ENCODE data around the gene FAM216B. TPM values are rescaled to one million over a fixed set of nuclear protein-coding genes. Genes with fewer than 3 reads are reported as not detected.

Gene FAM216B
- polyA plus RNA-seq, 3 donors = not detected

- H3K27ac ChIP-seq (ENCODE audit: low read depth in 1 of 2, low read length in 2 of 2) = no peak overlapping the region
- Mint-ChIP-seq H3K4me3 (no peak overlapping the region), H3K27ac (no peak overlapping the region), H3K36me3 (no peaks in the 10 kb centered on the region), H3K4me1 (peaks cover 8% of the 10 kb centered on the region), H3K9me3 (no peaks in the 10 kb centered on the region), H3K27me3 (ENCODE audit: low read depth in 3 of 3) (no peaks in the 10 kb centered on the region)
- TF ChIP-seq, protein P1, sequence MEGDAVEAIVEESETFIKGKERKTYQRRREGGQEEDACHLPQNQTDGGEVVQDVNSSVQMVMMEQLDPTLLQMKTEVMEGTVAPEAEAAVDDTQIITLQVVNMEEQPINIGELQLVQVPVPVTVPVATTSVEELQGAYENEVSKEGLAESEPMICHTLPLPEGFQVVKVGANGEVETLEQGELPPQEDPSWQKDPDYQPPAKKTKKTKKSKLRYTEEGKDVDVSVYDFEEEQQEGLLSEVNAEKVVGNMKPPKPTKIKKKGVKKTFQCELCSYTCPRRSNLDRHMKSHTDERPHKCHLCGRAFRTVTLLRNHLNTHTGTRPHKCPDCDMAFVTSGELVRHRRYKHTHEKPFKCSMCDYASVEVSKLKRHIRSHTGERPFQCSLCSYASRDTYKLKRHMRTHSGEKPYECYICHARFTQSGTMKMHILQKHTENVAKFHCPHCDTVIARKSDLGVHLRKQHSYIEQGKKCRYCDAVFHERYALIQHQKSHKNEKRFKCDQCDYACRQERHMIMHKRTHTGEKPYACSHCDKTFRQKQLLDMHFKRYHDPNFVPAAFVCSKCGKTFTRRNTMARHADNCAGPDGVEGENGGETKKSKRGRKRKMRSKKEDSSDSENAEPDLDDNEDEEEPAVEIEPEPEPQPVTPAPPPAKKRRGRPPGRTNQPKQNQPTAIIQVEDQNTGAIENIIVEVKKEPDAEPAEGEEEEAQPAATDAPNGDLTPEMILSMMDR (IDR thresholded peaks at IDR 0.05) = no peak
- H3K4me1 ChIP-seq (ENCODE audit: control insufficient read depth in 1 of 2, insufficient read depth in 2 of 2, low read length in 2 of 2) = peaks cover 0 to 9% of the 10 kb centered on the region in 2 donors
- no peak for DNase-seq
- no peak overlapping the region for H2AFZ ChIP-seq (ENCODE audit: insufficient read depth, low read depth, low read length, poor library complexity, severe bottlenecking)
- no peaks in the 10 kb centered on the region for H3K9me3 ChIP-seq (replicated peaks in 1 of 2; ENCODE audit: control insufficient read depth in 1 of 2, insufficient read depth in 1 of 2, low read length in 2 of 2)
- H3K4me3 ChIP-seq (replicated peaks in 1 of 3; ENCODE audit: low read depth in 2 of 3, low read length in 3 of 3) = no peak overlapping the region
- H3K36me3 ChIP-seq (replicated peaks in 1 of 2; ENCODE audit: control insufficient read depth in 1 of 2, insufficient read depth in 2 of 2, low read length in 2 of 2) = no peaks in the 10 kb centered on the region
- H3K9ac ChIP-seq (ENCODE audit: insufficient read depth, low read length, poor library complexity, severe bottlenecking) = no peak overlapping the region
- H3K79me2 ChIP-seq (ENCODE audit: insufficient read depth, low read length) = no peaks in the 10 kb centered on the region
- no peaks in the 10 kb centered on the region for H3K27me3 ChIP-seq (ENCODE audit: control insufficient read depth in 2 of 2, insufficient read depth in 2 of 2, low read length in 2 of 2)
- no peak overlapping the region for H3K4me2 ChIP-seq (replicated peaks; ENCODE audit: extremely low read depth, low read length, poor library complexity, severe bottlenecking)
- 80% methylated on average over 5 of the region's 10 CpGs for WGBS (ENCODE audit: insufficient coverage)
- no peaks in the 10 kb centered on the region for H4K20me1 ChIP-seq (ENCODE audit: insufficient read depth, low read length)
- intact Hi-C loops (cut with micrococcal nuclease) = no loop called here
Observed at GRCh38 chr13:42836930-42837690, 55.7 kb downstream of the FAM216B start.

Other genes with a start within 250 kb of the FAM216B start
- gene TNFSF11, start 207.4 kb upstream of the FAM216B start, polyA plus RNA-seq = not detected
- 10 to 100 TPM; 14.6 to 19.9 (median 16.4) TPM for gene EPSTI1, start 210.7 kb downstream of the FAM216B start, polyA plus RNA-seq
- gene DNAJC15, start 242.0 kb downstream of the FAM216B start, polyA plus RNA-seq = 10 to 100 TPM in 2 of 3 donors, 1 to 10 TPM in 1; 8.3 to 31.1 (median 22.0) TPM

Measured in CD14-positive monocyte (primary cell).